ENCODE measurements around the gene ACACA.

ACACA gene

DNA sequence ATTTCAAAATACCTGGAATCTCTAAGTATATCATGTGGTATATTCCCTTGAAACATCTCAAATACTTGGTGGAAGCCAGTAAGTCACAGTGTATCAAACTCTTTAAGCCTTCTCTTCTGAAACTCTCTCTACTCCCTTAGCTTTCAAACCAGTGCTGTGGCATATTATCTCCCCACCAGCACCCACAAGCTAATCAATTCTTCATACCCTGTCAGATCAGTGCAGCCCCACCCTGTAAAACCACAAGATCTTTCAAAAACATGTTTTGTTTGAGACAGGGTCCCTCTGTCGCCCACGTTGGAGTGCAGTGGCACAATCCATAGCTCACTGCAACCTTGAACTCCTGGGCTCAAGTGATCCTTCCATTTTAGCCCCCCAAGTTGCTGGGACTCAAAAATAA lies 122.4 kb downstream of the ACACA start:
- no peak overlapping the region for H3K27ac ChIP-seq
- no peak overlapping the region for H3K4me3 ChIP-seq (ENCODE audit: low read depth, low read length)
- H3K4me2 ChIP-seq (ENCODE audit: low read length), result peak overlapping the region; percentile 1
- TF ChIP-seq, protein P1, sequence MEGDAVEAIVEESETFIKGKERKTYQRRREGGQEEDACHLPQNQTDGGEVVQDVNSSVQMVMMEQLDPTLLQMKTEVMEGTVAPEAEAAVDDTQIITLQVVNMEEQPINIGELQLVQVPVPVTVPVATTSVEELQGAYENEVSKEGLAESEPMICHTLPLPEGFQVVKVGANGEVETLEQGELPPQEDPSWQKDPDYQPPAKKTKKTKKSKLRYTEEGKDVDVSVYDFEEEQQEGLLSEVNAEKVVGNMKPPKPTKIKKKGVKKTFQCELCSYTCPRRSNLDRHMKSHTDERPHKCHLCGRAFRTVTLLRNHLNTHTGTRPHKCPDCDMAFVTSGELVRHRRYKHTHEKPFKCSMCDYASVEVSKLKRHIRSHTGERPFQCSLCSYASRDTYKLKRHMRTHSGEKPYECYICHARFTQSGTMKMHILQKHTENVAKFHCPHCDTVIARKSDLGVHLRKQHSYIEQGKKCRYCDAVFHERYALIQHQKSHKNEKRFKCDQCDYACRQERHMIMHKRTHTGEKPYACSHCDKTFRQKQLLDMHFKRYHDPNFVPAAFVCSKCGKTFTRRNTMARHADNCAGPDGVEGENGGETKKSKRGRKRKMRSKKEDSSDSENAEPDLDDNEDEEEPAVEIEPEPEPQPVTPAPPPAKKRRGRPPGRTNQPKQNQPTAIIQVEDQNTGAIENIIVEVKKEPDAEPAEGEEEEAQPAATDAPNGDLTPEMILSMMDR (IDR thresholded peaks at IDR 0.05), result no peak
- no peaks in the 10 kb centered on the region for H3K36me3 ChIP-seq (ENCODE audit: control insufficient read depth, insufficient read depth, low read length)
- no peaks in the 10 kb centered on the region for H3K79me2 ChIP-seq
- H3K4me1 ChIP-seq, result peaks cover 14% of the 10 kb centered on the region
- no peak overlapping the region for H3K9ac ChIP-seq
- H3K9me3 ChIP-seq (ENCODE audit: control insufficient read depth, low read length), result no peaks in the 10 kb centered on the region
- no peaks in the 10 kb centered on the region for H3K27me3 ChIP-seq (ENCODE audit: control insufficient read depth, insufficient read depth, low read length)
- no peak overlapping the region for H2AFZ ChIP-seq

DNA sequence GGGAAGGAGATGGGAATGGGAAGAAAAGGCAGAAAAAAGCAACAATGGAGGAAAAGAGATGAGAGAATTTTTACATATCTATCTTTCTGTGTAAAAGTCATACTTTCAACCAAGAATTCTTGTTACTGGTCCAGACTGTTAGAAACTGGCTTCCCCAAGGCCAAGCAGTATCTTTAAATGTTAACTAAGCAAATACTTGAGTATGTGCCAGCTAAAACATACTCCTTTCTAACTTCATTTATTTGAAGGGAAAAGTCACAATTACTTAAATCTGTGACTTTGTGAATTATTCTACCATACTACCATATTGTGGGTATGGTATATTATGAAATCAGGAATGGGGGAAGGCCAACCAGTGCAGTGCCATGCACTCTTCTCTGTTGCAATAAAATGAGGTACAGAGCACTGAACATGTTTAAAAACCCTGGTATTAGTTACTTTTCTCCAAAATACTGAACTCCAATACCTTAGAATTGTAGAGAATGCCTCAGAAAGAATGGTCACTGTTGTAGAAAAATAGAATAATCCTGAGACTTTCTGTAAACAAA lies 123.1 kb downstream of the ACACA start:
- H3K27ac ChIP-seq, result no peak overlapping the region
- H3K4me1 ChIP-seq, result peaks cover 14% of the 10 kb centered on the region
- no peak overlapping the region for H3K9ac ChIP-seq
- H3K79me2 ChIP-seq, result no peaks in the 10 kb centered on the region
- H3K27me3 ChIP-seq (ENCODE audit: control insufficient read depth, insufficient read depth, low read length), result no peaks in the 10 kb centered on the region
- TF ChIP-seq, protein P1 (IDR thresholded peaks at IDR 0.05), result no peak
- no peaks in the 10 kb centered on the region for H3K36me3 ChIP-seq (ENCODE audit: control insufficient read depth, insufficient read depth, low read length)
- H3K9me3 ChIP-seq (ENCODE audit: control insufficient read depth, low read length), result no peaks in the 10 kb centered on the region
- no peak overlapping the region for H3K4me3 ChIP-seq (ENCODE audit: low read depth, low read length)
- H3K4me2 ChIP-seq (ENCODE audit: low read length), result no peak overlapping the region
- no peak overlapping the region for H2AFZ ChIP-seq

DNA sequence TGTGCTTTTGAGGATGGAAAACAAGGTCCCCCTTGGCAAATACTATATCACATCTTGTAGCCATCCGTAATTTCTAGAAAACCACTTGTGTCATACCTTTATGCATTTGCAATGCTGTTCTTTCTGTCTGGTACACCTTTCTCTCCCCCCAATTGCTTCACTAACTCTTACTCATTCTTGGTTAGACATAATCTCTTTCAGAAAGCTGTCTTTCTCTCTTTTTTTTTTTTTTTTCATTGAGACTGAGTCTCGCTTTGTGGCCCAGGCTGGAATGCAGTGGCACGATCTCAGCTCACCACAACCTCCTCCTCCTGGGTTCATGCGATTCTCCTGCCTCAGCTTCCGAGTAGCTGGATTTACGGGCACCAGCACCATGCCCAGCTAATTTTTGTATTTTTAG lies 125.8 kb downstream of the ACACA start:
- Histone ChIP-seq H3K27me3 (ENCODE audit: control insufficient read depth, insufficient read depth, low read length) (no peaks in the 10 kb centered on the region), H3K4me2 (ENCODE audit: low read length) (no peak overlapping the region), H2AFZ (no peak overlapping the region), H3K9me3 (ENCODE audit: control insufficient read depth, low read length) (no peaks in the 10 kb centered on the region), H3K9ac (no peak overlapping the region), H3K79me2 (no peaks in the 10 kb centered on the region), H3K4me1 (peaks cover 35% of the 10 kb centered on the region), H3K27ac (no peak overlapping the region), H3K36me3 (ENCODE audit: control insufficient read depth, insufficient read depth, low read length) (no peaks in the 10 kb centered on the region), H3K4me3 (ENCODE audit: low read depth, low read length) (no peak overlapping the region)
- TF ChIP-seq, protein P1 (IDR thresholded peaks at IDR 0.05), result no peak

DNA sequence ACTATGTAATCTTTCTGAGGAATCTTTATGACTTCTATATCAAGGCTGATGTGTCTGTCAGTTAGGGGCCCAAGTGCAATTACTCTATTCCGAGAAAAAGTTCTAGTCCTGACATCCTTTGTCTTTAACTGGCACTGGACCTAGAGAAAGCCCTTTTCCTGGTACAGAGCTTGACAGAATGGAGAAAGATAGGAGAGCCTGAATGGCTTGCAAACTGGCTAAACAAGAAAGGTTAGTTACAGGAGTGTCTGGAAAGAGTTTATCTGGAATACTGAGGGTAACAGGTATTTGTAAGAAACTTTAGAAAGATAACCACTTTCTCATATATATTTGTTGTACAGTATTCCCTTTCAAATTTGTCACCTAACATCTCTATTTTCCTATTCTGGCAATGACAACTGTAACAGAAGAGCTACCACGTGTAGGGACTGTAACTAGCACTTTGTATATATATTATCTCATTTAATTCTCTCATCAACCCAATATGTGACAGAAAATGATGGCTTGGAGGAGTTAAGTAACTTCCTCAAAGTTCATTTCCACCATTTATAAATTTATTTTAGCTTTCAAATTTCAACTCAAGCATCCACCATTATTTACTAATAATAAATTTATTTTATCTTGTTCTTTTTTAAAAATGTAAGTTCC lies 128.3 kb downstream of the ACACA start:
- H3K36me3 ChIP-seq (ENCODE audit: control insufficient read depth, insufficient read depth, low read length), result no peaks in the 10 kb centered on the region
- H3K4me1 ChIP-seq, result peaks cover 24% of the 10 kb centered on the region
- TF ChIP-seq, protein P1 (IDR thresholded peaks at IDR 0.05), result no peak
- H2AFZ ChIP-seq, result no peak overlapping the region
- no peak overlapping the region for H3K27ac ChIP-seq
- H3K9me3 ChIP-seq (ENCODE audit: control insufficient read depth, low read length), result no peaks in the 10 kb centered on the region
- no peak overlapping the region for H3K4me3 ChIP-seq (ENCODE audit: low read depth, low read length)
- no peaks in the 10 kb centered on the region for H3K79me2 ChIP-seq
- H3K9ac ChIP-seq, result no peak overlapping the region
- no peak overlapping the region for H3K4me2 ChIP-seq (ENCODE audit: low read length)
- no peaks in the 10 kb centered on the region for H3K27me3 ChIP-seq (ENCODE audit: control insufficient read depth, insufficient read depth, low read length)

DNA sequence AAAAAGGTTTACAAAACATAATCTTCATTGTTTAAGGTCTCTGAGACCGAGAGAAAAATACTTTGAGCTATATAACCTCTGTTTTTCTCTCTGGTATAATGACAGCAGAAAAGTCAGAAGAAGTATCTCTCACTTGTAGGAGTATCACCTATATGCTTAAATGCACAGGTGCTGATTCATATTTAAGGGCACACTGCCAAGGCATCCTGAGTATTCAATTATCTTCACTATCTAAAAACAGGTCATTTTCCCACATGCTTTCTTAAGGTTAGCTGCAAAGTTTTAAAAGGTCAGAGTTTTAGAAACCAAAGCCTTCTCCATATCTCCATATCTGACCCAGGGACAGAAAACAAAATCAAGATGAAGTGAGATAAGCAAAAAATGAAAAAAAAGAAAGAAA lies 130.2 kb downstream of the ACACA start:
- Histone ChIP-seq H3K27me3 (ENCODE audit: control insufficient read depth, insufficient read depth, low read length) (no peaks in the 10 kb centered on the region), H3K9me3 (ENCODE audit: control insufficient read depth, low read length) (no peaks in the 10 kb centered on the region), H3K4me3 (ENCODE audit: low read depth, low read length) (no peak overlapping the region), H3K4me1 (peaks cover 24% of the 10 kb centered on the region), H3K9ac (no peak overlapping the region), H2AFZ (no peak overlapping the region), H3K79me2 (no peaks in the 10 kb centered on the region), H3K4me2 (ENCODE audit: low read length) (peak overlapping the region; percentile 27), H3K27ac (no peak overlapping the region), H3K36me3 (ENCODE audit: control insufficient read depth, insufficient read depth, low read length) (no peaks in the 10 kb centered on the region)
- TF ChIP-seq, protein P1 (IDR thresholded peaks at IDR 0.05), result no peak
